AG10803 (cell line): ENCODE data around the gene SPCS1.
"Not testable (repeated sequence)": the region's sequence is repeated elsewhere in the genome, so short reads cannot be mapped to it uniquely, and the experiment has no call there.

Experiments used
- DNase-seq: peaks from one replicate; pipeline ENCODE4 v3.0.0; 2010; ENCODE audit warnings: low read depth
- H3K4me3 ChIP-seq: 2 replicates; pipeline ENCODE4 v1.5.1; 2011; ENCODE audit warnings: mild to moderate bottlenecking, low read length, control low read depth
- CTCF ChIP-seq: conservative IDR thresholded peaks from 2 replicates; pipeline ENCODE4 v1.5.1; 2011; ENCODE audit warnings: mild to moderate bottlenecking, low read length, control low read depth, inconsistent platforms

SPCS1 gene

GRCh38 chr3:52705688-52706686 lies at the start of gene SPCS1, which contains the start of gene GLT8D1:
SPCS1 (plus strand) TSS chr3:52706106; CDS start chr3:52706247, 141 bp downstream.
GLT8D1 (minus strand) TSS chr3:52705791; CDS start chr3:52700460, 5,331 bp downstream.
- peak within 1 kb of the TSS; percentile 98 for H3K4me3 ChIP-seq
- TF ChIP-seq CTCF, result no peak
- DNase-seq, result peak; percentile 85

GRCh38 chr3:52660046-52660445 lies 45.9 kb upstream of the SPCS1 start:
- no peak for DNase-seq
- TF ChIP-seq CTCF, result no peak
- no peak overlapping the region for H3K4me3 ChIP-seq

GRCh38 chr3:52663098-52663497 lies 42.8 kb upstream of the SPCS1 start:
- DNase-seq, result no peak
- no peak overlapping the region for H3K4me3 ChIP-seq
- no peak for TF ChIP-seq CTCF

GRCh38 chr3:52670621-52671521 lies 35.0 kb upstream of the SPCS1 start:
- DNase-seq, result peak; percentile 100
- TF ChIP-seq CTCF, result no peak
- H3K4me3 ChIP-seq, result no peak overlapping the region; the same call in 1 of the 2 replicates

DNA sequence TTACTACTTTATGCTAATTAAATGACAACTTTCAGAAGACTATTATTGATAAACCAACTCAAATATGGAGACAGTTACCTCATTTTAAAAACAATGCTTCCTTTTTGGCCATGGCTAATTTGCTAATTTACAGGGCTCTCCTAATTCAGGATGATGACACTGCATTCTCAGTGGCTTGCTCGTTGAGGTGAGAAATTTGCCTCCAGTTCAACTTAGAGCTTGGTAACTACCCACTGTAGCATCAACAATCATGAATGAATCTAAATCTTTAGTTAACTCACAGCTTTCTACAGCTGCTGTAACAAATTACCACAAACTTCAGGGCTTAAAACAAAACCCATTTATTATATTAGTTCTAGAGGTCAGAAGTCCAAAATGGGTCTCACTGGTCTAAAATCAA lies 34.2 kb upstream of the SPCS1 start:
- TF ChIP-seq CTCF, result no peak
- peak; percentile 43 for DNase-seq
- no peak overlapping the region for H3K4me3 ChIP-seq

- H3K4me3 ChIP-seq, DNase-seq: not testable (repeated sequence)
Measured at GRCh38 chr3:52676201-52676600, 29.7 kb upstream of the SPCS1 start.
